ENCODE data around the gene ACOT12.
"Not testable (repeated sequence)": the region's sequence is repeated elsewhere in the genome, so short reads cannot be mapped to it uniquely, and the experiment has no call there.

The ACOT12 gene

DNA sequence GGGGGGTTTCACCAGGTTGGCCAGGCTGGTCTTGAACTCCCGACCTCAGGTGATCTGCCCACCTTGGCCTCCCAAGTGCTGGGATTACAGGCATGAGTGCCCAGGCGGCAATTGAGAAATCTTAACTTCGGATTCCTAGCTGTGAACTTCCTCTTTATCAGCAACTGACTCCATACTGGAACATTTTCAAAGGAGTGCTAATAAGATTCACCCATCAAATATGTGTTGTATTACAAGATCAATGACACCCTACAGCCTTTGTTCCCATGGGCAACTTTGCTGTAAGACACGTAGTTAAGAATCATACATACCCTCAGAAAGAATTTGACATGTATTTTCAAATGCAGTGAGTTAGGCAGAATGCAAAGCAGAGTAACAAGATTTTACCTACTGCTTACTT lies 23.1 kb upstream of the ACOT12 start:
- no peaks in the 10 kb centered on the region for H3K9me3 Mint-ChIP-seq
- intact Hi-C loops (cut with micrococcal nuclease) = no loop called here
- no peaks in the 10 kb centered on the region for H3K27me3 Mint-ChIP-seq
- no peak overlapping the region for H3K4me3 Mint-ChIP-seq
- H3K36me3 Mint-ChIP-seq (ENCODE audit: low read depth) = no peaks in the 10 kb centered on the region
- no peak overlapping the region for H3K27ac Mint-ChIP-seq
- peaks cover 18% of the 10 kb centered on the region for H3K4me1 Mint-ChIP-seq (ENCODE audit: low read depth)

GRCh38 chr5:81409896-81410295 lies 16.0 kb upstream of the ACOT12 start:
- no peak overlapping the region for H3K4me3 Mint-ChIP-seq
- no peaks in the 10 kb centered on the region for H3K27me3 Mint-ChIP-seq
- intact Hi-C loops (cut with micrococcal nuclease) = no loop called here
- H3K27ac Mint-ChIP-seq = no peak overlapping the region
- H3K9me3 Mint-ChIP-seq = no peaks in the 10 kb centered on the region
- H3K4me1 Mint-ChIP-seq (ENCODE audit: low read depth) = no peaks in the 10 kb centered on the region
- peaks cover 6% of the 10 kb centered on the region for H3K36me3 Mint-ChIP-seq (ENCODE audit: low read depth)

GRCh38 chr5:81409361-81409760 lies 15.4 kb upstream of the ACOT12 start:
- no peaks in the 10 kb centered on the region for H3K4me1 Mint-ChIP-seq (ENCODE audit: low read depth)
- H3K4me3 Mint-ChIP-seq = no peak overlapping the region
- H3K36me3 Mint-ChIP-seq (ENCODE audit: low read depth) = peaks cover 6% of the 10 kb centered on the region
- intact Hi-C loops (cut with micrococcal nuclease) = no loop called here
- H3K27ac Mint-ChIP-seq = no peak overlapping the region
- H3K27me3 Mint-ChIP-seq = no peaks in the 10 kb centered on the region
- no peaks in the 10 kb centered on the region for H3K9me3 Mint-ChIP-seq

- Mint-ChIP-seq H3K9me3 (no peaks in the 10 kb centered on the region), H3K27ac (no peak overlapping the region), H3K27me3 (no peaks in the 10 kb centered on the region), H3K4me3 (no peak overlapping the region), H3K4me1 (ENCODE audit: low read depth) (no peaks in the 10 kb centered on the region), H3K36me3 (ENCODE audit: low read depth) (peaks cover 6% of the 10 kb centered on the region)
- intact Hi-C loops (cut with micrococcal nuclease) = no loop called here
These were observed 14.6 kb upstream of the ACOT12 start for GRCh38 chr5:81408496-81408895.

DNA sequence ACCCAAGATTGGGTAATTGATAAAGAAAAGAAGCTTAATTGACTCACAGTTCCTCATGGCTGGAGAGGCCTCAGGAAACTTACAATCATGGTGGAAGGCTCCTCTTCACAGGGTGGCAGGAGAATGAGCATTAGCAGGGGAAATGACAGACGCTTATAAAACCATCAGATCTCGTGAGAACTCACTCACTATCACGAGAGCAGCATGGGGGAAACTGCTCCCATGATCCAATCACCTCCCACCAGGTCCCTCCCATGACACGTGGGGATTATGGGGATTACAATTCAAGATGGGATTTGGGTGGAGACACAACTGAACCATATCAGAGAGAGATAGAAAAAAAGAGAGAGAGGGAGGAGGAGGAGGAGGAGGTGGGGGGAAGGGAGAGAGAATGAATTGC lies 13.9 kb upstream of the ACOT12 start:
- H3K4me3 Mint-ChIP-seq; H3K36me3 Mint-ChIP-seq (ENCODE audit: low read depth); H3K9me3 Mint-ChIP-seq; H3K27me3 Mint-ChIP-seq; intact Hi-C loops (cut with micrococcal nuclease); H3K27ac Mint-ChIP-seq; H3K4me1 Mint-ChIP-seq (ENCODE audit: low read depth): not testable (repeated sequence)

DNA sequence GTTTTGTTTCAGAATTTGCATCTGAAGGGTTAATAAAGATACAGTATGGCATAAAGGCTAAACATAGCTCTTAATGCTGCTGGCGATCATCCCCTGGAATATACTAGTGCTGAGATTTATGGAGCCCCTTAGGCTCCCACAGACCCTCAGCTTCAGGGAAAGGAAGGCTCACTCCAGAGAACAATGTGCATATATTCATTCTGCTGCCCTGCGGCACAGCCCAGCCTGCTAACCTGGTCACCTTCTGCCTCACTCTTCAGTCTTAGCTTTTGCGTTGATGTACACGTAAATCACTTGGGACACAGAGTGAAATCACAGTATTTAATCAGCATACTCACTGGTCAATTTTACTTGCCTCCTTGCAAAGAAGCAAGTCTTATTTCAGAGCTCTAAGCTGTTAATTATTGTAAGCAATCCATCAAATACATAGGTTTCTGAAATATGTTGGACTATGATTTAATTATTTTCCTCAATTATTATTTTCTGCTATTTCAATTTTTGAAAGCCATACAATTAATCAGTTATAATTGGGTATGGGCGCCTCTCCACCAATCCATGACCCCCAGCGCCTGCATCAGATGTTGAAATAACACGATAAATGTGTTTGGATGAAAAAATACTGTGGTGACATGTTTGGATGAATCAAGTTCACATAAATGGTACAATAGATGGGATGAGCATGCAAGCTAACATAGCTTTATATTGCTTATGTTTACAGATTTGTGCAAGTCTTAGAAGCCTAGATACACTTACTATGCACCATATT lies 11.4 kb upstream of the ACOT12 start:
- Mint-ChIP-seq H3K27me3 (peaks cover 1% of the 10 kb centered on the region), H3K4me1 (ENCODE audit: low read depth) (peaks cover 6% of the 10 kb centered on the region), H3K4me3 (no peak overlapping the region), H3K9me3 (no peaks in the 10 kb centered on the region), H3K27ac (no peak overlapping the region), H3K36me3 (ENCODE audit: low read depth) (peaks cover 6% of the 10 kb centered on the region)
- intact Hi-C loops (cut with micrococcal nuclease) = no loop called here

GRCh38 chr5:81402192-81402930 lies 8.4 kb upstream of the ACOT12 start:
- Mint-ChIP-seq H3K27me3 (peaks cover 8% of the 10 kb centered on the region), H3K27ac (no peak overlapping the region), H3K4me3 (no peak overlapping the region), H3K9me3 (no peaks in the 10 kb centered on the region), H3K36me3 (ENCODE audit: low read depth) (no peaks in the 10 kb centered on the region), H3K4me1 (ENCODE audit: low read depth) (peaks cover 13% of the 10 kb centered on the region)
- intact Hi-C loops (cut with micrococcal nuclease) = no loop called here

GRCh38 chr5:81401266-81401665 lies 7.3 kb upstream of the ACOT12 start:
- Mint-ChIP-seq H3K4me3 (no peak overlapping the region), H3K36me3 (ENCODE audit: low read depth) (no peaks in the 10 kb centered on the region), H3K27me3 (peaks cover 17% of the 10 kb centered on the region), H3K4me1 (ENCODE audit: low read depth) (peaks cover 17% of the 10 kb centered on the region), H3K9me3 (no peaks in the 10 kb centered on the region), H3K27ac (no peak overlapping the region)
- intact Hi-C loops (cut with micrococcal nuclease) = no loop called here

GRCh38 chr5:81400375-81400774 lies 6.4 kb upstream of the ACOT12 start:
- Mint-ChIP-seq H3K4me1 (ENCODE audit: low read depth) (peaks cover 20% of the 10 kb centered on the region), H3K27me3 (peaks cover 24% of the 10 kb centered on the region), H3K27ac (no peak overlapping the region), H3K36me3 (ENCODE audit: low read depth) (no peaks in the 10 kb centered on the region), H3K9me3 (peaks cover 3% of the 10 kb centered on the region), H3K4me3 (no peak overlapping the region)
- intact Hi-C loops (cut with micrococcal nuclease) = no loop called here

GRCh38 chr5:81398741-81399140 lies 4.8 kb upstream of the ACOT12 start:
- H3K36me3 Mint-ChIP-seq (ENCODE audit: low read depth) = no peaks in the 10 kb centered on the region
- H3K27ac Mint-ChIP-seq = no peak overlapping the region
- no peak overlapping the region for H3K4me3 Mint-ChIP-seq
- peaks cover 8% of the 10 kb centered on the region for H3K9me3 Mint-ChIP-seq
- H3K4me1 Mint-ChIP-seq (ENCODE audit: low read depth) = peaks cover 21% of the 10 kb centered on the region
- intact Hi-C loops (cut with micrococcal nuclease) = no loop called here
- peaks cover 36% of the 10 kb centered on the region for H3K27me3 Mint-ChIP-seq

- intact Hi-C loops (cut with micrococcal nuclease) = no loop called here
- Mint-ChIP-seq H3K4me3 (no peak overlapping the region), H3K27me3 (peaks cover 46% of the 10 kb centered on the region)
These were observed 3.2 kb upstream of the ACOT12 start for GRCh38 chr5:81397176-81397575.

GRCh38 chr5:81395262-81395661 lies 1.3 kb upstream of the ACOT12 start:
- intact Hi-C loops (cut with micrococcal nuclease) = no loop called here
- H3K27ac Mint-ChIP-seq = no peak overlapping the region
- H3K9me3 Mint-ChIP-seq = peaks cover 8% of the 10 kb centered on the region
- no peaks in the 10 kb centered on the region for H3K36me3 Mint-ChIP-seq (ENCODE audit: low read depth)
- no peak overlapping the region for H3K4me3 Mint-ChIP-seq
- peaks cover 56% of the 10 kb centered on the region for H3K27me3 Mint-ChIP-seq
- H3K4me1 Mint-ChIP-seq (ENCODE audit: low read depth) = peaks cover 19% of the 10 kb centered on the region

More at GRCh38 chr5:81397176-81397575, 3.2 kb upstream of the ACOT12 start:
- Mint-ChIP-seq H3K4me1 (ENCODE audit: low read depth) (peaks cover 25% of the 10 kb centered on the region), H3K9me3 (peaks cover 8% of the 10 kb centered on the region), H3K36me3 (ENCODE audit: low read depth) (no peaks in the 10 kb centered on the region), H3K27ac (no peak overlapping the region)

GRCh38 chr5:81393430-81393782 lies 528 bp downstream of the ACOT12 start:
- intact Hi-C loops (cut with micrococcal nuclease) = no loop called here
- Mint-ChIP-seq H3K9me3 (peaks cover 8% of the 10 kb centered on the region), H3K27me3 (peaks cover 54% of the 10 kb centered on the region), H3K27ac (no peak overlapping the region), H3K36me3 (ENCODE audit: low read depth) (no peaks in the 10 kb centered on the region), H3K4me3 (peak overlapping the region; percentile 48), H3K4me1 (ENCODE audit: low read depth) (peaks cover 13% of the 10 kb centered on the region)

DNA sequence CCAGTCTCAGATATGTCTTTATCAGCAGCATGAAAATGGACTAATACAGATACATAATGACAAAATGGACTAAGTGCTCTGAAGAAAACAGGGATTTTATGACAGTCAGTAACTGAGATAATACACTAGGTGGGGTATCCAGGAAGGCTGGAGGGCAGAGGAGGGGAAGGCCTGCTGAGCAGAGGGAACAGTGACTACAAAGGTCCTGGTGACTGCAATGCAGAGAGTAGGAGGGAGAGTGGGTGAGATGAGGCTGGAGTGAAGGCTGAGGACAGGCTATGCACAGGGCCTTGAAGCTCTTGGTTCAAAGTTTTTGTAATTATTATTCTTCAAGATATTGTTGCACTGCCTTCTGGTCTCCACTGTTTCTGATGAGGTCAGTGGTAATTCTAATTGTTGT lies 4.9 kb downstream of the ACOT12 start:
- H3K27me3 Mint-ChIP-seq = peaks cover 24% of the 10 kb centered on the region
- intact Hi-C loops (cut with micrococcal nuclease) = no loop called here
- no peak overlapping the region for H3K27ac Mint-ChIP-seq
- no peak overlapping the region for H3K4me3 Mint-ChIP-seq
- H3K4me1 Mint-ChIP-seq (ENCODE audit: low read depth) = peaks cover 5% of the 10 kb centered on the region
- no peaks in the 10 kb centered on the region for H3K36me3 Mint-ChIP-seq (ENCODE audit: low read depth)
- no peaks in the 10 kb centered on the region for H3K9me3 Mint-ChIP-seq
